Erythroblast (primary cell): ENCODE results near the gene MBP.

Experiments
- DNase-seq, 2 experiments: peaks; one replicate each; lab custom pipeline; 2025; lab: John Stamatoyannopoulos, UW
- GATA1 ChIP-seq: IDR thresholded peaks from 2 replicates; pipeline ENCODE4 v1.6.1; 2011; ENCODE audit warnings: low read depth, mild to moderate bottlenecking, control low read depth, low read length, moderate library complexity
- POLR2A ChIP-seq: IDR thresholded peaks from 2 replicates; pipeline ENCODE4 v1.6.1; 2011; ENCODE audit warnings: mild to moderate bottlenecking, low read length

The MBP gene

GRCh38 chr18:77132369-77133050 is at the start of gene MBP:
MBP (minus strand) TSS chr18:77132783; CDS start chr18:77105261, 27,522 bp downstream.
- no peak for TF ChIP-seq GATA1
- peak; percentile 49 for TF ChIP-seq POLR2A
- DNase-seq = peak; percentile 60 to 67

- DNase-seq = no peak
- TF ChIP-seq GATA1 (no peak), POLR2A (no peak)
These were observed 49.5 kb upstream of the MBP start for GRCh38 chr18:77181950-77182707.

GRCh38 chr18:77178559-77178958 is 46.0 kb upstream of the MBP start:
- no peak for TF ChIP-seq GATA1
- no peak for TF ChIP-seq POLR2A
- DNase-seq = no peak

GRCh38 chr18:77177009-77177408 is 44.4 kb upstream of the MBP start:
- no peak for DNase-seq
- TF ChIP-seq GATA1 (no peak), POLR2A (no peak)

- TF ChIP-seq GATA1 = no peak
These were observed 40.9 kb upstream of the MBP start for GRCh38 chr18:77173275-77174030.

GRCh38 chr18:77170890-77171410 is 38.4 kb upstream of the MBP start:
- no peak for DNase-seq

More at GRCh38 chr18:77173275-77174030, 40.9 kb upstream of the MBP start:
- DNase-seq = no peak

GRCh38 chr18:77168811-77169311 is 36.3 kb upstream of the MBP start:
- no peak for DNase-seq
- TF ChIP-seq GATA1 = no peak
- TF ChIP-seq POLR2A = no peak

More at GRCh38 chr18:77170890-77171410, 38.4 kb upstream of the MBP start:
- TF ChIP-seq POLR2A (no peak), GATA1 (no peak)

- DNase-seq = no peak
- no peak for TF ChIP-seq POLR2A
- TF ChIP-seq GATA1 = no peak
These were observed 34.7 kb upstream of the MBP start for GRCh38 chr18:77167251-77167650.

- TF ChIP-seq POLR2A = no peak
- DNase-seq = no peak
These were observed 33.9 kb upstream of the MBP start for GRCh38 chr18:77166523-77166922.

GRCh38 chr18:77165503-77166188 is 33.1 kb upstream of the MBP start:
- no peak for TF ChIP-seq GATA1
- no peak for TF ChIP-seq POLR2A
- DNase-seq = no peak

- no peak for TF ChIP-seq POLR2A
- no peak for TF ChIP-seq GATA1
- no peak for DNase-seq
These were observed 32.3 kb upstream of the MBP start for GRCh38 chr18:77164763-77165485.

GRCh38 chr18:77164026-77164425 is 31.4 kb upstream of the MBP start:
- TF ChIP-seq GATA1 (no peak), POLR2A (no peak)
- no peak for DNase-seq
